SHP77 (cell line): ENCODE data around the gene ZNF609.
"Not testable (repeated sequence)": the region's sequence is repeated elsewhere in the genome, so short reads cannot be mapped to it uniquely, and the experiment has no call there.

Experiments used
- DNase-seq, 2 experiments: peaks; one replicate each; lab custom pipeline; 2025; lab: John Stamatoyannopoulos, UW

The ZNF609 gene

GRCh38 chr15:64583519-64583918, 123.1 kb downstream of the ZNF609 start:
- no peak for DNase-seq

- no peak for DNase-seq
Observed at GRCh38 chr15:64583983-64584382, 123.6 kb downstream of the ZNF609 start.

GRCh38 chr15:64586259-64586870, 126.0 kb downstream of the ZNF609 start:
- DNase-seq: no peak

GRCh38 chr15:64586984-64587383, 126.6 kb downstream of the ZNF609 start:
- DNase-seq: no peak

GRCh38 chr15:64589435-64590084, 129.2 kb downstream of the ZNF609 start:
- no peak for DNase-seq

- DNase-seq: not testable (repeated sequence)
Observed at GRCh38 chr15:64592845-64593244, 132.5 kb downstream of the ZNF609 start.

GRCh38 chr15:64596701-64597476, 136.5 kb downstream of the ZNF609 start:
- peak; percentile 37 to 62 for DNase-seq

- DNase-seq: no peak
Observed at GRCh38 chr15:64597477-64597822, 137.1 kb downstream of the ZNF609 start.

- no peak for DNase-seq
Observed at GRCh38 chr15:64599226-64599625, 138.8 kb downstream of the ZNF609 start.

- no peak for DNase-seq
Observed at GRCh38 chr15:64599716-64600115, 139.3 kb downstream of the ZNF609 start.

- no peak for DNase-seq
Observed at GRCh38 chr15:64600794-64601193, 140.4 kb downstream of the ZNF609 start.

- DNase-seq: no peak
Observed at GRCh38 chr15:64604319-64604718, 143.9 kb downstream of the ZNF609 start.

- not testable (repeated sequence) for DNase-seq
Observed at GRCh38 chr15:64607416-64607815, 147.0 kb downstream of the ZNF609 start.

GRCh38 chr15:64610257-64610919, 150.0 kb downstream of the ZNF609 start:
- DNase-seq: no peak

GRCh38 chr15:64611085-64611725, 150.8 kb downstream of the ZNF609 start:
- DNase-seq: no peak

GRCh38 chr15:64614519-64614918, 154.1 kb downstream of the ZNF609 start:
- DNase-seq: no peak

GRCh38 chr15:64617727-64618126, 157.3 kb downstream of the ZNF609 start:
- DNase-seq: no peak

- DNase-seq: no peak
Observed at GRCh38 chr15:64618138-64618537, 157.8 kb downstream of the ZNF609 start.

- no peak for DNase-seq
Observed at GRCh38 chr15:64618540-64618939, 158.2 kb downstream of the ZNF609 start.

- no peak for DNase-seq
Observed at GRCh38 chr15:64619880-64620839, 159.8 kb downstream of the ZNF609 start.

GRCh38 chr15:64621056-64621455, 160.7 kb downstream of the ZNF609 start:
- DNase-seq: no peak
